K562 (cell line): ENCODE data around the gene RNF167. TPM values are rescaled to one million over a fixed set of nuclear protein-coding genes. Genes with fewer than 3 reads are reported as not detected.

Source experiments
- ATAC-seq: fragments of 200-7000 bp; cut with Tn5 transposase; 3 replicates; pipeline ENCODE4 v1.9.1; 2020; ENCODE audit warnings: moderate library complexity
- BruUV-seq: library from RNA; stranded (reverse); fragments of 400-500 nt; replicated peaks from 2 replicates; lab custom pipeline; 2021; lab: Mats Ljungman, UMichigan
- CTCF ChIA-PET: fragments of 300-600 bp; formaldehyde crosslinking; extraction: SDS; loops from one replicate; lab custom pipeline; 2021; ENCODE audit warnings: low intra/inter-chr PET ratio; lab: Yijun Ruan, JAX
- POLR2A ChIA-PET: fragments of 300-600, 350-650 bp; sonication (Branson Sonifier 250); formaldehyde crosslinking; extraction: SDS; loops from one replicate; lab custom pipeline; 2021; ENCODE audit warnings: antibody characterized with exemption, inconsistent platforms; lab: Yijun Ruan, JAX
- DNase-seq, 4 experiments: peaks; one replicate each; pipeline versions ENCODE4 v3.0.0 to v3.0.0-alpha.2; 2011 to 2018; ENCODE audit warnings: low spot score in 3 of 4, mixed read lengths in 3 of 4; ENCODE audit errors: extremely low read depth in 1 of 4
- FAIRE-seq: peaks from 2 replicates; lab custom pipeline; 2011; peaks lifted over from hg19 to GRCh38; lab: Jason Lieb, UNC
- H2AFZ ChIP-seq: 2 replicates; pipeline ENCODE4 v1.6.0; 2011; ENCODE audit warnings: low read depth, low read length, control low read depth, inconsistent platforms
- H3K27ac ChIP-seq: fragments of 200-600 bp; 3 replicates; pipeline ENCODE4 v1.8.0; 2011; ENCODE audit warnings: low read depth, mild to moderate bottlenecking, control low read depth, inconsistent platforms, low read length, moderate library complexity, mixed read lengths; ENCODE audit errors: extremely low read depth
- H3K27me3 ChIP-seq, 2 experiments: fragments of 300-600 bp in 1 of 2; 2 replicates in 1 of 2; 3 replicates in 1 of 2; pipeline versions ENCODE4 v1.6.0 to v1.8.0; 2011; ENCODE audit warnings: inconsistent platforms in 2 of 2, low read length in 2 of 2, mild to moderate bottlenecking in 1 of 2, mixed read lengths in 1 of 2, moderate library complexity in 1 of 2; ENCODE audit not compliant: control insufficient read depth in 2 of 2, insufficient read depth in 2 of 2
- H3K36me3 ChIP-seq: fragments of 300-600 bp; 3 replicates; pipeline ENCODE4 v1.8.0; 2011; ENCODE audit warnings: mild to moderate bottlenecking, low read length, inconsistent platforms; ENCODE audit not compliant: control insufficient read depth, insufficient read depth
- H3K4me1 ChIP-seq, 2 experiments: fragments of 200-600 bp in 1 of 2; replicated peaks in 1 of 2; 2 replicates in 1 of 2; 3 replicates in 1 of 2; pipeline versions ENCODE4 v1.5.1 to v1.8.0; 2011; ENCODE audit warnings: inconsistent platforms in 2 of 2, low read length in 2 of 2, mild to moderate bottlenecking in 1 of 2, mixed read lengths in 1 of 2, moderate library complexity in 1 of 2; ENCODE audit not compliant: control insufficient read depth in 2 of 2, insufficient read depth in 2 of 2
- H3K4me2 ChIP-seq: 2 replicates; pipeline ENCODE4 v1.6.1; 2011; ENCODE audit warnings: low read length, control low read depth, inconsistent platforms, mixed read lengths; ENCODE audit not compliant: insufficient read depth
- H3K4me3 ChIP-seq: fragments of 200-600 bp; sonication (generic), shearing (Covaris generic); 2 replicates; pipeline ENCODE4 v1.5.1; 2016; ENCODE audit warnings: control low read depth, inconsistent platforms
- H3K79me2 ChIP-seq: fragments of 200-600 bp; 3 replicates; pipeline ENCODE4 v1.8.0; 2011; ENCODE audit warnings: low read length, inconsistent platforms; ENCODE audit not compliant: control insufficient read depth, insufficient read depth
- H3K9ac ChIP-seq, 2 experiments: 2 replicates each; pipeline versions ENCODE4 v1.6.0 to v1.6.1; 2011; ENCODE audit warnings: low read depth in 2 of 2, low read length in 2 of 2, control low read depth in 1 of 2, inconsistent platforms in 1 of 2, mild to moderate bottlenecking in 1 of 2, mixed read lengths in 1 of 2; ENCODE audit not compliant: insufficient read depth in 1 of 2
- H3K9me1 ChIP-seq: one replicate; pipeline ENCODE4 v1.6.0; 2011; ENCODE audit warnings: inconsistent platforms, mild to moderate bottlenecking, low read length, moderate library complexity; ENCODE audit not compliant: control insufficient read depth, insufficient read depth
- H3K9me3 ChIP-seq: replicated peaks from 2 replicates; pipeline ENCODE4 v1.5.1; 2011; ENCODE audit warnings: low read depth, low read length, inconsistent platforms; ENCODE audit not compliant: control insufficient read depth, insufficient read depth
- H4K20me1 ChIP-seq: replicated peaks from 2 replicates; pipeline ENCODE4 v1.6.1; 2011; ENCODE audit warnings: low read length, inconsistent platforms, mixed read lengths; ENCODE audit not compliant: control insufficient read depth, insufficient read depth
- HDAC8 ChIP-seq: fragments of 450-650 bp; IDR thresholded peaks from 2 replicates; pipeline ENCODE4 v1.6.1; 2016; ENCODE audit warnings: mild to moderate bottlenecking, missing genetic modification characterization, moderate library complexity, missing compliant biosample characterization
- MAFG ChIP-seq: fragments of 450-650 bp; conservative IDR thresholded peaks from 2 replicates; pipeline ENCODE4 v1.6.1; 2016; ENCODE audit warnings: missing genetic modification characterization, missing compliant biosample characterization
- NCOA1 ChIP-seq: fragments of 450-650 bp; IDR thresholded peaks from 2 replicates; pipeline ENCODE4 v1.6.1; 2016; ENCODE audit warnings: low read depth
- NR2C1 ChIP-seq, 2 experiments: fragments of 450-650 bp; IDR thresholded peaks; 2 replicates each; pipeline ENCODE4 v1.6.1; 2017; ENCODE audit warnings: mild to moderate bottlenecking in 2 of 2, antibody characterized with exemption in 1 of 2, inconsistent platforms in 1 of 2, missing compliant biosample characterization in 1 of 2, missing genetic modification characterization in 1 of 2
- POU5F1 ChIP-seq: fragments of 150-350 bp; IDR thresholded peaks from 2 replicates; pipeline ENCODE4 v1.6.1; 2014; ENCODE audit warnings: borderline replicate concordance, low read length, low read depth, mild to moderate bottlenecking; ENCODE audit not compliant: partially characterized antibody
- PTTG1 ChIP-seq: fragments of 450-650 bp; IDR thresholded peaks from 2 replicates; pipeline ENCODE4 v1.6.1; 2016; ENCODE audit warnings: low read depth, mild to moderate bottlenecking, missing genetic modification characterization, missing compliant biosample characterization
- RCOR1 ChIP-seq, 2 experiments: IDR thresholded peaks; 2 replicates each; pipeline ENCODE4 v1.6.1; 2012; ENCODE audit warnings: low read depth in 2 of 2, low read length in 2 of 2, borderline replicate concordance in 1 of 2, improper control_type of control experiment in 1 of 2
- YY1 ChIP-seq, 3 experiments: IDR thresholded peaks; 2 replicates each; pipeline ENCODE4 v1.6.1; 2011; ENCODE audit warnings: low read length in 2 of 3, mild to moderate bottlenecking in 2 of 3, moderate library complexity in 2 of 3, borderline replicate concordance in 1 of 3, control low read depth in 1 of 3, low read depth in 1 of 3; ENCODE audit not compliant: insufficient read depth in 3 of 3, insufficient replicate concordance in 2 of 3, control insufficient read depth in 1 of 3, insufficient read length in 1 of 3; ENCODE audit errors: extremely low read depth in 1 of 3
- ZNF518B ChIP-seq: fragments of 250-450 bp; sonication (Bioruptor Pico); IDR thresholded peaks from 2 replicates; pipeline ENCODE4 v1.5.0; 2021; ENCODE audit warnings: mild to moderate bottlenecking, moderate library complexity
- ZNF584 ChIP-seq: fragments of 200-800 bp; sonication (Bioruptor generic); IDR thresholded peaks from 2 replicates; pipeline ENCODE4 v1.6.1; 2016; ENCODE audit warnings: low read depth, mild to moderate bottlenecking, missing genetic modification characterization, missing compliant biosample characterization
- WGBS: fragments of 100-300 bp; shearing (Covaris generic); methylation state at CpG from one replicate; pipeline ENCODE4 v1.1.6; 2016; ENCODE audit warnings: low coverage, mixed read lengths; ENCODE audit not compliant: insufficient coverage; ENCODE audit errors: missing lambda C conversion rate; 5-methylcytosine and 5-hydroxymethylcytosine counted together
- in situ Hi-C: fragments of 300-500 bp; cut with MboI; formaldehyde crosslinking; loops from 4 replicates; pipeline ENCODE4 v1.15.0; 2018; ENCODE audit warnings: inconsistent platforms, mixed read lengths
- intact Hi-C: fragments of 100-400 bp; cut with micrococcal nuclease; formaldehyde crosslinking; loops from 2 replicates; pipeline ENCODE4 v1.14.2; 2022
- polyA plus RNA-seq, 8 experiments: library from polyadenylated mRNA; depleted of rRNA in 4 of 8; stranded (reverse) in 5 of 8; unstranded in 3 of 8; fragments of >200 nt; fragmentation: Nextera tagmentation in 2 of 8; fragmentation: Illumina TruSeq in 1 of 8; extraction: Ambion mirVana in 2 of 8; extraction: Trizol in 1 of 8; gene quantifications; 2 replicates each; pipeline versions ENCODE4 v1.2.1 to v1.2.3, GENCODE V29; 2011 to 2014; ENCODE audit warnings: inconsistent platforms in 1 of 8, missing spikeins in 1 of 8
- total RNA-seq, 7 experiments: library from RNA; depleted of rRNA in 6 of 7; stranded (reverse); fragments of >200 nt in 6 of 7; fragmentation: Illumina TruSeq in 2 of 7; extraction: Trizol in 2 of 7; gene quantifications; 2 replicates each; pipeline versions ENCODE4 v1.2.1 to v1.2.3, GENCODE V29; 2011 to 2021; ENCODE audit warnings: low replicate concordance in 1 of 7
- TF ChIP-seq, protein P1 (sequence below), 2 experiments: fragments of 450-650 bp in 1 of 2; sonication (generic) in 1 of 2; formaldehyde crosslinking; conservative IDR thresholded peaks; 2 replicates each; pipeline versions ENCODE4 v1.4.0 to v1.8.1; 2020 to 2022; ENCODE audit warnings: mild to moderate bottlenecking in 1 of 2, missing genetic modification reagents in 1 of 2

RNF167 gene
- total and polyA plus RNA-seq, 9 of the 15 experiments (the other 6 are each of a cell fraction or from before 2014, with no cell fraction given) = 16.5 to 143 (median 45.5) TPM

DNA sequence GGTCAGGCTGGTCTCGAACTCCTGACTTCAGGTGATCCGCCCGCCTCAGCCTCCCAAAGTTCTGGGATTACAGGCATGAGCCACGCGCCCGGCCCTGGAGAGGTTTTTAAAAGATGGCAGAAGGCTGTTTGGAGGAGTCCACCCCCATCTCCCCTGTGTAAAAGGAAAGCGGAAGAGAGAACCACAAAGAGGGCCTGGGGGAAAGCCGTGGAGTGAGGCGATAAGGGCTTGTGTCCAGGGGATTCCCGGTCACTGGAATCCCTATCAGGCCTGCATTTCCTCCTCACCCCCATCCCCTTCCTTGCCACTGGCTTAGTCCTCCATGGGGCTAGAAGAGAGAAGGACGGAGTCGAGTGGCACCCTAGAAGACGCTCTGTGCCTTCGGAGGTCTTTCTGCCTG, 8.1 kb upstream of the RNF167 start, which contains the start of gene GP1BA:
Gene GP1BA, plus strand, starts transcription at position 315 of the 400 bp plus-strand sequence. CDS start 328 bp downstream, outside the sequence.
- no peaks in the 10 kb centered on the region for H4K20me1 ChIP-seq
- peaks cover 0 to 13% of the 10 kb centered on the region in 2 experiments; a peak in 4 of 5 replicates for H3K4me1 ChIP-seq
- peaks cover 5% of the 10 kb centered on the region; the same call in 2 of the 3 replicates for H3K36me3 ChIP-seq
- in situ Hi-C loops = no loop called here
- no peak within 1 kb of the TSS for H3K4me3 ChIP-seq
- POLR2A ChIA-PET = interaction anchor here (1.6 kb wide), 1 partner anchor 12 kb away, joined by 4 read pairs; no protein-coding TSS in a partner anchor
- FAIRE-seq = no peak
- H3K9ac ChIP-seq = no peak within 1 kb of the TSS; a peak in 1 of 4 replicates
- H3K9me1 ChIP-seq = no peaks in the 10 kb centered on the region
- intact Hi-C loops = no loop called here
- 88% methylated on average over 5 of the region's 14 CpGs for WGBS
- no peak within 1 kb of the TSS for H2AFZ ChIP-seq
- CTCF ChIA-PET = no interaction called here
- H3K27me3 ChIP-seq = no peaks in the 10 kb centered on the region
- no peak for DNase-seq
- no peak within 1 kb of the TSS for H3K27ac ChIP-seq
- no peak for ATAC-seq
- H3K79me2 ChIP-seq = no peaks in the 10 kb centered on the region
- no peak for TF ChIP-seq POU5F1
- no peak for TF ChIP-seq MAFG (tag)
- no peak for TF ChIP-seq PTTG1 (tag)
- no peak for TF ChIP-seq NR2C1 (IDR thresholded peaks at IDR 0.05)
- no peak for TF ChIP-seq NR2C1 (tag; IDR thresholded peaks at IDR 0.05)
- TF ChIP-seq YY1 (IDR thresholded peaks at IDR 0.05; ENCODE audit: borderline replicate concordance in 1 of 3, control insufficient read depth in 1 of 3, extremely low read depth in 1 of 3, insufficient read depth in 3 of 3, insufficient read length in 1 of 3, insufficient replicate concordance in 2 of 3, low read depth in 1 of 3, low read length in 2 of 3) = no peak
- TF ChIP-seq NCOA1 = no peak
- no peak for TF ChIP-seq HDAC8 (tag)
- no peak for TF ChIP-seq RCOR1 (IDR thresholded peaks at IDR 0.05; ENCODE audit: borderline replicate concordance in 1 of 2, low read depth in 2 of 2, low read length in 2 of 2)
- TF ChIP-seq ZNF518B (CRISPR knock-in tag) = no peak
- TF ChIP-seq, protein P1, sequence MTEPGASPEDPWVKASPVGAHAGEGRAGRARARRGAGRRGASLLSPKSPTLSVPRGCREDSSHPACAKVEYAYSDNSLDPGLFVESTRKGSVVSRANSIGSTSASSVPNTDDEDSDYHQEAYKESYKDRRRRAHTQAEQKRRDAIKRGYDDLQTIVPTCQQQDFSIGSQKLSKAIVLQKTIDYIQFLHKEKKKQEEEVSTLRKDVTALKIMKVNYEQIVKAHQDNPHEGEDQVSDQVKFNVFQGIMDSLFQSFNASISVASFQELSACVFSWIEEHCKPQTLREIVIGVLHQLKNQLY (CRISPR knock-in tag; conservative IDR thresholded peaks at IDR 0.05) = no peak
- no peak for TF ChIP-seq ZNF584 (CRISPR knock-in tag)
- TF ChIP-seq, all 486 proteins: peak for 0
- BruUV-seq = no TSS peak
- no peak within 1 kb of the TSS for H3K4me2 ChIP-seq
- no peaks in the 10 kb centered on the region for H3K9me3 ChIP-seq
